Measurements from ENCODE around the gene ARHGEF25.

DNA sequence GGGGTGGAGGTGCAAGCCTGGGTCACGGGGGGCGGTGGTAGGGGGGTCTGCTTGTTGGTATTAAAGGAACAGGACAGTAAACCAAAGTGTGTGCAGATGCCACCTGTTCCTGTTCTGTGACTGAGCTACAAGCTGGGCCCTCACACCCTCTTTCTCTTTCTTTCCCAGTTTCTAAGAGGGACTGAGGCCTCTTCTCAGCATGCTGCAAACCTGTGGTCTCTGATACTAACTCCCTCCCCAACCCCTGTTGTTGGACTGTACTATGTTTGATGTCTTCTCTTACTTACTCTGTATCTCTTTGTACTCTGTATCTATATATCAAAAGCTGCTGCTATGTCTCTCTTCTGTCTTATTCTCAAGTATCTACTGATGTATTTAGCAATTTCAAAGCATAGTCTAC, 27.2 kb upstream of the ARHGEF25 start:
- TF ChIP-seq, protein P1, sequence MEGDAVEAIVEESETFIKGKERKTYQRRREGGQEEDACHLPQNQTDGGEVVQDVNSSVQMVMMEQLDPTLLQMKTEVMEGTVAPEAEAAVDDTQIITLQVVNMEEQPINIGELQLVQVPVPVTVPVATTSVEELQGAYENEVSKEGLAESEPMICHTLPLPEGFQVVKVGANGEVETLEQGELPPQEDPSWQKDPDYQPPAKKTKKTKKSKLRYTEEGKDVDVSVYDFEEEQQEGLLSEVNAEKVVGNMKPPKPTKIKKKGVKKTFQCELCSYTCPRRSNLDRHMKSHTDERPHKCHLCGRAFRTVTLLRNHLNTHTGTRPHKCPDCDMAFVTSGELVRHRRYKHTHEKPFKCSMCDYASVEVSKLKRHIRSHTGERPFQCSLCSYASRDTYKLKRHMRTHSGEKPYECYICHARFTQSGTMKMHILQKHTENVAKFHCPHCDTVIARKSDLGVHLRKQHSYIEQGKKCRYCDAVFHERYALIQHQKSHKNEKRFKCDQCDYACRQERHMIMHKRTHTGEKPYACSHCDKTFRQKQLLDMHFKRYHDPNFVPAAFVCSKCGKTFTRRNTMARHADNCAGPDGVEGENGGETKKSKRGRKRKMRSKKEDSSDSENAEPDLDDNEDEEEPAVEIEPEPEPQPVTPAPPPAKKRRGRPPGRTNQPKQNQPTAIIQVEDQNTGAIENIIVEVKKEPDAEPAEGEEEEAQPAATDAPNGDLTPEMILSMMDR (IDR thresholded peaks at IDR 0.05), result no peak
- no peak for TF ChIP-seq POLR2A (IDR thresholded peaks at IDR 0.05)
